Esophagus muscularis mucosa (tissue), 4 donors: ENCODE data around the gene KAZN. TPM values are rescaled to one million over a fixed set of nuclear protein-coding genes. Genes with fewer than 3 reads are reported as not detected.

ENCODE experiments used
- DNase-seq: peaks from one replicate; pipeline ENCODE4 v3.0.0-alpha.2; 2017; ENCODE audit errors: extremely low spot score
- H3K27ac ChIP-seq, 4 donors: fragments of 200-600 bp; sonication (generic); replicated peaks in 1 of 4; 1 replicate in 3 of 4; 2 replicates in 1 of 4; pipeline ENCODE4 v1.5.1; 2016 to 2019; ENCODE audit warnings: mild to moderate bottlenecking in 1 of 4
- H3K27me3 ChIP-seq, 4 donors: fragments of 200-600 bp; sonication (generic); one replicate each; pipeline versions ENCODE4 v1.5.1 to v1.6.0; 2016 to 2019
- H3K36me3 ChIP-seq, 4 donors: fragments of 200-600 bp; sonication (generic); one replicate each; pipeline ENCODE4 v1.5.1; 2016 to 2019
- H3K4me1 ChIP-seq, 4 donors: fragments of 200-600 bp; sonication (generic); one replicate each; pipeline ENCODE4 v1.5.1; 2016 to 2019
- H3K4me3 ChIP-seq, 4 donors: fragments of 200-600 bp; sonication (generic); 1 replicate in 2 of 4; 2 replicates in 2 of 4; pipeline ENCODE4 v1.5.1; 2016 to 2019; ENCODE audit warnings: mild to moderate bottlenecking in 4 of 4, moderate library complexity in 1 of 4
- H3K9me3 ChIP-seq, 4 donors: fragments of 200-600 bp; sonication (generic); 1 replicate in 3 of 4; 2 replicates in 1 of 4; pipeline ENCODE4 v1.5.1; 2016 to 2019
- EP300 ChIP-seq: sonication (generic); formaldehyde crosslinking; IDR thresholded peaks from one replicate; pipeline ENCODE4 v1.6.1; 2017; ENCODE audit warnings: antibody characterized with exemption
- POLR2A ChIP-seq: fragments of 450-650 bp; IDR thresholded peaks from one replicate; pipeline ENCODE4 v1.6.1; 2017; ENCODE audit warnings: antibody characterized with exemption, moderate library complexity, mild to moderate bottlenecking, low read depth
- POLR2AphosphoS5 ChIP-seq, 2 donors: sonication (generic); formaldehyde crosslinking; IDR thresholded peaks; one replicate each; pipeline ENCODE4 v1.6.1; 2017; ENCODE audit warnings: antibody characterized with exemption in 2 of 2
- WGBS: methylation state at CpG from one replicate; pipeline ENCODE4 v1.1.5; 2018; 5-methylcytosine and 5-hydroxymethylcytosine counted together
- intact Hi-C: fragments of 100-400 bp; cut with DNase I; formaldehyde crosslinking; loops from one replicate; pipeline ENCODE4 v1.15.1; 2023
- total RNA-seq, 4 donors: library from RNA; depleted of rRNA; stranded (reverse); fragments of >200 nt; gene quantifications; one replicate each; pipeline versions ENCODE4 v1.1.0 to v1.2.1, GENCODE V29; 2016
- TF ChIP-seq, protein P1 (sequence below), 3 experiments: fragments of 200-600 bp in 2 of 3; fragments of 450-650 bp in 1 of 3; sonication (generic) in 2 of 3; IDR thresholded peaks; one replicate each; pipeline ENCODE4 v1.5.1; 2017 to 2019; ENCODE audit warnings: antibody characterized with exemption in 3 of 3, mild to moderate bottlenecking in 2 of 3, moderate library complexity in 1 of 3

The KAZN gene
- total RNA-seq, 4 donors from 2014 or later, result 9.9 to 14.1 (median 11.9) TPM

DNA sequence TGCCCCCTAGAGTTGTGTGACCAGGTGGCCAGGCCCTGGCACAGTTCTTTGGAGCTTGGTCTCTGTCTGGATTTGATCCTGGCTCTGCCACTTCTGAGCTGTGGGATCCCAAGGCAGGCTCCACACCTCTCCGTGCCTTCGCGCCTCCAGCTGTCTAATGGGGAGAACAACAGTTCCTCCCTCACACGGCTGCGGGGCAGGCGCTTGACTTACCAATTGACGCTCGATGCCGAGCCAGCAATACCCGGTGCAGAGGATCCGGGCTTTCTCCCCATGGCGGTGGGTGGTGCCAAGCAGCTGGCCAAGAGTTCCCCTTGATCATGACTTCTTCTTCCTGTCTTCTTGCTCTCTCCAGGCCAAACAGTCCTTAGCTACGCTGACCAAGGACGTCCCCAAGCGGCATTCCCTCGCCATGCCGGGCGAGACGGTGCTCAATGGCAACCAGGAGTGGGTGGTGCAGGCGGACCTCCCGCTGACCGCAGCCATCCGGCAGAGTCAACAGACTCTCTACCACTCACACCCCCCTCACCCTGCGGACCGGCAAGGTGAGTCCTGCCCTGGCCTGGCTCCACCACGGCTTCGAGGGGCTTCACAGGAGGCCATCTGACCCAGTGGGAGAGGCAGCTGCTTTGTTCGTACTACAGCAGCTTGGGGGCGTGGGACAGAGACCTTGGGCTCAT is 457.4 kb downstream of the KAZN start:
- intact Hi-C loops, result no loop called here
- Histone ChIP-seq H3K9me3 (no peaks in the 10 kb centered on the region), H3K36me3 (peaks cover 6 to 42% (median 18%) of the 10 kb centered on the region in 4 donors), H3K4me1 (no peaks in the 10 kb centered on the region), H3K27ac (no peak overlapping the region), H3K4me3 (no peak overlapping the region), H3K27me3 (no peaks in the 10 kb centered on the region)
- WGBS, result 96% methylated on average over 27 of the region's 29 CpGs
- no peak for DNase-seq
- TF ChIP-seq POLR2A (no peak), POLR2AphosphoS5 (IDR thresholded peaks at IDR 0.05) (no peak), EP300 (no peak)
- TF ChIP-seq, protein P1, sequence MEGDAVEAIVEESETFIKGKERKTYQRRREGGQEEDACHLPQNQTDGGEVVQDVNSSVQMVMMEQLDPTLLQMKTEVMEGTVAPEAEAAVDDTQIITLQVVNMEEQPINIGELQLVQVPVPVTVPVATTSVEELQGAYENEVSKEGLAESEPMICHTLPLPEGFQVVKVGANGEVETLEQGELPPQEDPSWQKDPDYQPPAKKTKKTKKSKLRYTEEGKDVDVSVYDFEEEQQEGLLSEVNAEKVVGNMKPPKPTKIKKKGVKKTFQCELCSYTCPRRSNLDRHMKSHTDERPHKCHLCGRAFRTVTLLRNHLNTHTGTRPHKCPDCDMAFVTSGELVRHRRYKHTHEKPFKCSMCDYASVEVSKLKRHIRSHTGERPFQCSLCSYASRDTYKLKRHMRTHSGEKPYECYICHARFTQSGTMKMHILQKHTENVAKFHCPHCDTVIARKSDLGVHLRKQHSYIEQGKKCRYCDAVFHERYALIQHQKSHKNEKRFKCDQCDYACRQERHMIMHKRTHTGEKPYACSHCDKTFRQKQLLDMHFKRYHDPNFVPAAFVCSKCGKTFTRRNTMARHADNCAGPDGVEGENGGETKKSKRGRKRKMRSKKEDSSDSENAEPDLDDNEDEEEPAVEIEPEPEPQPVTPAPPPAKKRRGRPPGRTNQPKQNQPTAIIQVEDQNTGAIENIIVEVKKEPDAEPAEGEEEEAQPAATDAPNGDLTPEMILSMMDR (IDR thresholded peaks at IDR 0.05), result no peak

DNA sequence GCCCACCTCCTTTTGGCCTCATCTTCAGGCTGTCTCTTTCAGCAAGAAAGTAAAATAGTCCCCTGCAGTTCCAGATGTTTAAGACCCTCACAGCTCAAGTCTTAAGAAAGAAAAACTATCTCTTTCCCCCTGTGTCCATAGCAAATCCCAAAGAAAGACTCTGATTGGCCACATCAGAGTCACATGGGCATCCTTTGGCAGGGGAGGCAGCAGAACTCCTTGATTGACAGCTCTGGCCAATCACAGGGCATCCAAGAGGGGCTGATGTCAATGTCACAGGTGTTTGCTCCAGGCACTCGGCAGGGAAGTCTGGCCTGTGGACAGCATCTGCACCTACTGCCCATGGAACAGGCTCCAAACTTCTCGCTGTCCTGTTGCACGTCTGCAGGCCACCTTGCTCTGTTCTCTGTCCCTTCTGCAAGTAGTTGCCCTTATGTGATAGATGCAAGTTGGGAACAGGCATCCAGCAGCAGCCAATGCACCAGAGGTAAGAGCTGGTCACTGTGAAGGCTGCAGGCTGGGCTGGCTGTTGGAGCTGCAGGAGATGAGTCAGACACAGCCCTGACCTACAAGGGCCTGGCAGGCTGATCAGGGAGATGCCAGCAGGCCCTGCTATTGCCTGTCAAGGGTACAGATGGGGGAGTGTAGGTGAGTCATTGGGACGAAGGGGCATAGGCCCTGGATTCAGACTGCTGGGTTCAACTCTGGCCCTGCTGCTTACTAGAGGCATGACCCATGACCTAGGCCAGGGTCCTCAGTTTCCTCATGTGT is 458.2 kb downstream of the KAZN start:
- H3K27me3 ChIP-seq, result no peaks in the 10 kb centered on the region
- H3K36me3 ChIP-seq, result peaks cover 6 to 42% (median 18%) of the 10 kb centered on the region in 4 donors
- 76% methylated on average over 3 of the region's 4 CpGs for WGBS
- TF ChIP-seq EP300, result no peak
- H3K27ac ChIP-seq, result no peak overlapping the region
- H3K4me1 ChIP-seq, result no peaks in the 10 kb centered on the region
- H3K9me3 ChIP-seq, result no peaks in the 10 kb centered on the region
- no peak for DNase-seq
- H3K4me3 ChIP-seq, result no peak overlapping the region
- intact Hi-C loops, result no loop called here

DNA sequence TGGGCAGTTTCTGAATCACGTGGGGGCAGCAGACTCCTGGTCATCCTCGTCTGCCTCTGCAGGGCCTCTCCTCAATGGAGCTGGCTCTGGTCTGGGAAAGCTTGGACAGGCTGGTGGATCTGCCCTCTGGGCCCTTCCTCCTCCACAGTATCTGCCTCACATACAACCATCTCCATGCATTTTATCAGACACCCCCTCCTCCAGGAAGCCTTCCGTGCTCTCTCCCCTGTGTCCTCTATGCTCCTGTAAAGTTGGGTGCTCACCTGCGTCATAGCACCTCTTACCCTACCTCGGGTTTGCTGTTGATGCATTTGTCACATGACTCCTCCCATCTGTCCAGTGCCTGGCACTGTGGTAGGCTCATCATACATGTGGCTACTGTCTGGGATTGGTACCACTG is 459.3 kb downstream of the KAZN start:
- no peak overlapping the region for H3K4me3 ChIP-seq
- no peak overlapping the region for H3K27ac ChIP-seq
- TF ChIP-seq POLR2AphosphoS5 (IDR thresholded peaks at IDR 0.05) (no peak), EP300 (no peak)
- TF ChIP-seq, protein P1 (IDR thresholded peaks at IDR 0.05), result no peak
- DNase-seq, result no peak
- H3K4me1 ChIP-seq, result no peaks in the 10 kb centered on the region
- peaks cover 10 to 50% (median 22%) of the 10 kb centered on the region in 4 donors for H3K36me3 ChIP-seq
- 94% methylated on average over 5 of the region's 5 CpGs for WGBS
- H3K9me3 ChIP-seq, result peaks cover 0 to 10% (median 3%) of the 10 kb centered on the region in 4 donors
- no peaks in the 10 kb centered on the region for H3K27me3 ChIP-seq
- intact Hi-C loops, result no loop called here

DNA sequence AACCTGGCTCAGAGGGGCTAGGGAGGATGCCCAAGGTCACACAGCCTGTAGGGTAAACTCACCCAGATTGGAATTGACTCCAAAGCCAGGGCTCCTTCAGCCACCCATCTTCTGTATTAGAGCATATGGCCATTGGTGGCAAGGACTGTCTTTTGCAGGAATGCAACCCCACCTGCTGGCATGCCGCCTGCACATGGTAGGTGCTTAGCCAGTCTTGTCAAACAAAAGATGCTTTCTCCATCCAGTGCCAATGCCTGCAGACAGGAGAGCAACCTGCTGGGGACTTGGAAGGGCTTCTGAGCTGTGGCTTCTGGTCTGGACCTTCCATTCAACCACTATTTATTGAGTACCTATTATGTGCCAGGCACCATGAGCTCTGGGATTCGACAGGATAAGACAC is 459.8 kb downstream of the KAZN start:
- H3K27ac ChIP-seq, result no peak overlapping the region
- H3K4me3 ChIP-seq, result no peak overlapping the region
- H3K27me3 ChIP-seq, result no peaks in the 10 kb centered on the region
- peaks cover 0 to 10% (median 3%) of the 10 kb centered on the region in 4 donors for H3K9me3 ChIP-seq
- no peaks in the 10 kb centered on the region for H3K4me1 ChIP-seq
- WGBS, result 90% methylated on average over 1 of the region's 2 CpGs
- TF ChIP-seq EP300 (no peak), POLR2AphosphoS5 (IDR thresholded peaks at IDR 0.05) (no peak), POLR2A (no peak)
- TF ChIP-seq, protein P1 (IDR thresholded peaks at IDR 0.05), result no peak
- DNase-seq, result no peak
- intact Hi-C loops, result no loop called here
- H3K36me3 ChIP-seq, result peaks cover 10 to 47% (median 25%) of the 10 kb centered on the region in 4 donors

DNA sequence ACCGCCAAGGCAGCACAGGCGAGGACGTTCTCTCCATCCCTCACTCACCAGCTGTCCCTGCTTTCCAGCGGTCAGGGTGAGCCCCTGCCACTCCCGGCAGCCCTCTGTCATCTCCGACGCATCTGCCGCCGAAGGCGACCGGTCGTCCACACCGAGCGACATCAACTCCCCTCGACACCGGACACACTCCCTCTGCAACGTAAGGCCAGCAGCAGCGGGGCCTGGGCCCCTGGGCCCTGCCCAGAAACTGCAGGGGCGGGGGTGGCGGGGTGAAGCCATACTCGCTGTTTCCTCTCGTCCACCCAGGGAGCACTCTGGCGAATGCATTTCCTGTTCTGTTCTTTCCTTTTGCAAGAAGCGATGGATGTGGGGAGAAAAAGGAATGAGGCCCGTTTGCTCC is 461.6 kb downstream of the KAZN start:
- Histone ChIP-seq H3K27ac (no peak overlapping the region), H3K4me1 (no peaks in the 10 kb centered on the region), H3K36me3 (peaks cover 10 to 65% (median 32%) of the 10 kb centered on the region in 4 donors), H3K4me3 (no peak overlapping the region), H3K9me3 (peaks cover 0 to 10% (median 3%) of the 10 kb centered on the region in 4 donors), H3K27me3 (no peaks in the 10 kb centered on the region)
- DNase-seq, result no peak
- no peak for TF ChIP-seq POLR2AphosphoS5 (IDR thresholded peaks at IDR 0.05)
- TF ChIP-seq EP300, result no peak
- no peak for TF ChIP-seq POLR2A
- TF ChIP-seq, protein P1 (IDR thresholded peaks at IDR 0.05), result no peak
- intact Hi-C loops, result no loop called here
- WGBS, result 95% methylated on average over 23 of the region's 25 CpGs
